GM12878 (cell line): ENCODE results near the gene CTSA. TPM values are rescaled to one million over a fixed set of nuclear protein-coding genes. Genes with fewer than 3 reads are reported as not detected.

Source experiments
- ATAC-seq: fragments of 200-7000 bp; cut with Tn5 transposase; 3 replicates; pipeline ENCODE4 v1.9.1; 2020; ENCODE audit warnings: mild to moderate bottlenecking, moderate library complexity
- BruUV-seq: library from RNA; stranded (reverse); fragments of 400-500 nt; replicated peaks from 2 replicates; lab custom pipeline; 2021; lab: Mats Ljungman, UMichigan
- CTCF ChIA-PET: fragments of 300-600 bp; sonication (Branson Sonifier 250); formaldehyde crosslinking; extraction: SDS; loops from one replicate; lab custom pipeline; 2021; ENCODE audit warnings: inconsistent platforms; lab: Yijun Ruan, JAX
- POLR2A ChIA-PET: fragments of 350-600 bp; formaldehyde crosslinking; extraction: SDS; loops from one replicate; lab custom pipeline; 2021; ENCODE audit warnings: inconsistent platforms; lab: Charles Lee
- RAD21 ChIA-PET: fragments of 300-600 bp; sonication (Branson Sonifier 250); formaldehyde crosslinking; loops from one replicate; lab custom pipeline; 2023; ENCODE audit warnings: antibody characterized with exemption; ENCODE audit not compliant: unreplicated experiment; lab: Charles Lee
- SMC1A ChIA-PET: fragments of 300-600 bp; sonication (Branson Sonifier 250); formaldehyde crosslinking; loops from one replicate; lab custom pipeline; 2023; ENCODE audit not compliant: unreplicated experiment, uncharacterized antibody; lab: Charles Lee
- DNase-seq: peaks from one replicate; pipeline ENCODE4 v3.0.0-alpha.2; 2011; ENCODE audit warnings: low read depth, low spot score
- FAIRE-seq: peaks from 3 replicates; lab custom pipeline; 2011; peaks lifted over from hg19 to GRCh38; lab: Jason Lieb, UNC
- H2AFZ ChIP-seq: 2 replicates; pipeline ENCODE4 v1.6.0; 2011; ENCODE audit warnings: low read depth, low read length, control low read depth; ENCODE audit not compliant: control insufficient read depth
- H3K27ac ChIP-seq: 2 replicates; pipeline ENCODE4 v1.5.1; 2011; ENCODE audit warnings: control low read depth; ENCODE audit not compliant: control insufficient read depth, insufficient read depth
- H3K27me3 ChIP-seq, 2 experiments: replicated peaks in 1 of 2; 2 replicates each; pipeline versions ENCODE4 v1.6.0 to v1.6.1; 2011; ENCODE audit warnings: low read length in 1 of 2; ENCODE audit not compliant: control insufficient read depth in 2 of 2, insufficient read depth in 2 of 2
- H3K36me3 ChIP-seq, 2 experiments: 2 replicates each; pipeline ENCODE4 v1.5.1; 2011; ENCODE audit warnings: low read length in 1 of 2; ENCODE audit not compliant: control insufficient read depth in 2 of 2, insufficient read depth in 2 of 2
- H3K4me1 ChIP-seq: 2 replicates; pipeline ENCODE4 v1.6.1; 2011; ENCODE audit warnings: mild to moderate bottlenecking, low read length, moderate library complexity, mixed read lengths; ENCODE audit not compliant: control insufficient read depth, insufficient read depth
- H3K4me2 ChIP-seq: 2 replicates; pipeline ENCODE4 v1.6.0; 2011; ENCODE audit warnings: control low read depth; ENCODE audit not compliant: control insufficient read depth, insufficient read depth
- H3K4me3 ChIP-seq: fragments of 200-600 bp; sonication (generic); 2 replicates; pipeline ENCODE4 v1.5.1; 2016
- H3K79me2 ChIP-seq: 2 replicates; pipeline ENCODE4 v1.6.0; 2011; ENCODE audit warnings: low read length; ENCODE audit not compliant: control insufficient read depth, insufficient read depth
- H3K9ac ChIP-seq: 2 replicates; pipeline ENCODE4 v1.8.0; 2011; ENCODE audit warnings: low read length, control low read depth, mixed read lengths; ENCODE audit not compliant: control insufficient read depth, insufficient read depth
- H3K9me3 ChIP-seq: replicated peaks from 3 replicates; pipeline ENCODE4 v1.5.1; 2011; ENCODE audit warnings: mild to moderate bottlenecking, low read length; ENCODE audit not compliant: control insufficient read depth, insufficient read depth
- H4K20me1 ChIP-seq: 2 replicates; pipeline ENCODE4 v1.6.0; 2011; ENCODE audit not compliant: control insufficient read depth, insufficient read depth
- BCL3 ChIP-seq: IDR thresholded peaks from 2 replicates; pipeline ENCODE4 v1.6.1; 2011; ENCODE audit warnings: borderline replicate concordance, low read depth, mild to moderate bottlenecking, moderate library complexity, low read length; ENCODE audit not compliant: insufficient read depth, poor library complexity, severe bottlenecking
- BRCA1 ChIP-seq: IDR thresholded peaks from 2 replicates; pipeline ENCODE4 v1.6.1; 2011; ENCODE audit warnings: low read depth, low read length, improper control_type of control experiment
- CHD4 ChIP-seq: fragments of 200-600 bp; sonication (generic); IDR thresholded peaks from 2 replicates; pipeline ENCODE4 v1.6.1; 2016; ENCODE audit warnings: mild to moderate bottlenecking
- CTCF ChIP-seq, 3 experiments: IDR thresholded peaks in 2 of 3; conservative IDR thresholded peaks in 1 of 3; 2 replicates each; pipeline ENCODE4 v1.5.1; 2011; ENCODE audit warnings: low read depth in 3 of 3, low read length in 3 of 3, mild to moderate bottlenecking in 3 of 3, control low read depth in 2 of 3, moderate library complexity in 2 of 3, inconsistent platforms in 1 of 3, mixed read lengths in 1 of 3; ENCODE audit not compliant: control insufficient read depth in 2 of 3, insufficient read depth in 1 of 3; ENCODE audit errors: extremely low read depth in 1 of 3
- IRF4 ChIP-seq: IDR thresholded peaks from 2 replicates; pipeline ENCODE4 v1.6.1; 2011; ENCODE audit warnings: low read depth, low read length
- KDM1A ChIP-seq: fragments of 200-600 bp; sonication (generic); IDR thresholded peaks from 2 replicates; pipeline ENCODE4 v1.6.1; 2016; ENCODE audit warnings: borderline replicate concordance
- POLR2A ChIP-seq: IDR thresholded peaks from 2 replicates; pipeline ENCODE4 v1.6.1; 2011; ENCODE audit warnings: low read depth, mild to moderate bottlenecking, low read length
- RAD21 ChIP-seq: IDR thresholded peaks from 2 replicates; pipeline ENCODE4 v1.6.1; 2011; ENCODE audit warnings: mild to moderate bottlenecking, low read depth, low read length, moderate library complexity; ENCODE audit not compliant: insufficient read depth
- SP1 ChIP-seq: IDR thresholded peaks from one replicate; pipeline ENCODE4 v1.6.1; 2011; ENCODE audit warnings: low read depth, low read length
- USF1 ChIP-seq: IDR thresholded peaks from 2 replicates; pipeline ENCODE4 v1.6.1; 2011; ENCODE audit warnings: borderline replicate concordance, low read depth, mild to moderate bottlenecking, moderate library complexity, mixed read lengths, low read length; ENCODE audit not compliant: insufficient read depth; ENCODE audit errors: extremely low read length
- WGBS: methylation state at CpG from one replicate; pipeline ENCODE4 v1.1.6; 2016; ENCODE audit warnings: low lambda C conversion rate; ENCODE audit not compliant: insufficient replicate concordance, insufficient coverage; ENCODE audit errors: missing lambda C conversion rate; 5-methylcytosine and 5-hydroxymethylcytosine counted together
- in situ Hi-C: fragments of 300-500 bp; cut with MboI; formaldehyde crosslinking; loops from 9 replicates; pipeline ENCODE4 v1.14.3; 2018; ENCODE audit warnings: mixed read lengths
- intact Hi-C: fragments of 100-400 bp; cut with micrococcal nuclease; formaldehyde crosslinking; loops from one replicate; pipeline ENCODE4 v1.14.2; 2022; ENCODE audit not compliant: unreplicated experiment
- polyA plus RNA-seq, 11 experiments: library from polyadenylated mRNA; depleted of rRNA in 4 of 11; unstranded in 6 of 11; stranded (reverse) in 5 of 11; fragments of >200 nt; fragmentation: Nextera tagmentation in 4 of 11; fragmentation: Illumina TruSeq in 1 of 11; extraction: Ambion mirVana in 4 of 11; extraction: Trizol in 1 of 11; gene quantifications; 1 replicate in 1 of 11; 2 replicates in 10 of 11; pipeline versions ENCODE4 v1.2.1 to v1.2.3, GENCODE V29; 2011 to 2016; ENCODE audit warnings: inconsistent platforms in 2 of 11, missing spikeins in 2 of 11, low read depth in 1 of 11
- total RNA-seq, 4 experiments: library from RNA; depleted of rRNA in 3 of 4; stranded (reverse); fragments of >200 nt in 3 of 4; fragmentation: Illumina TruSeq in 1 of 4; extraction: Trizol in 1 of 4; gene quantifications; 2 replicates each; pipeline versions ENCODE4 v1.2.1 to v1.2.3, GENCODE V29; 2013 to 2021

Gene CTSA
- total and polyA plus RNA-seq, 10 of the 15 experiments (the other 5 are each of a cell fraction or from before 2014, with no cell fraction given): 7.1 to 67.0 (median 36.2) TPM

GRCh38 chr20:45892828-45893500 lies 1.8 kb downstream of the CTSA start:
- intact Hi-C loops (loop anchor here (5.0 kb wide), 1 partner anchor 79 kb away; the partner anchor contains the start of gene ZNF335), in situ Hi-C loops (no loop called here)
- Histone ChIP-seq H3K36me3 (peaks cover 0 to 4% of the 10 kb centered on the region in 2 experiments; a peak in 2 of 4 replicates), H3K27ac (no peak overlapping the region), H3K9me3 (no peaks in the 10 kb centered on the region), H4K20me1 (no peaks in the 10 kb centered on the region), H3K4me2 (no peak overlapping the region), H3K4me3 (no peak overlapping the region), H3K79me2 (peaks cover 4% of the 10 kb centered on the region), H3K27me3 (no peaks in the 10 kb centered on the region), H3K4me1 (peaks cover 22% of the 10 kb centered on the region), H2AFZ (no peak overlapping the region), H3K9ac (no peak overlapping the region)
- POLR2A ChIA-PET: interaction anchor here (0.6 to 2.4 kb wide), 4 partner anchors 10 to 77 kb away, joined by 3 to 9 read pairs (median 3); no protein-coding TSS in a partner anchor
- 0 out of 2 replicates have a peak, but pooled peaks have one; percentile 14 for TF ChIP-seq POLR2A
- no peak for TF ChIP-seq BRCA1
- BruUV-seq: TSS peak; percentile 56
- 2% methylated on average over 4 of the region's 4 CpGs for WGBS
- ATAC-seq (no peak), DNase-seq (no peak), FAIRE-seq (no peak)
- RAD21 ChIA-PET: interaction anchor here (3.4 kb wide), 1 partner anchor 18 kb away, joined by 13 read pairs; no protein-coding TSS in a partner anchor
- SMC1A ChIA-PET: interaction anchor here (1.2 to 2.8 kb wide), 3 partner anchors 18 to 78 kb away, joined by 3 to 12 read pairs (median 3); partner anchors contain the start of gene PLTP
- CTCF ChIA-PET: interaction anchor here (1.0 to 1.2 kb wide), 2 partner anchors 68 to 77 kb away, joined by 3 to 4 read pairs; no protein-coding TSS in a partner anchor

- in situ Hi-C loops: no loop called here
- TF ChIP-seq CHD4 (no peak), KDM1A (no peak), IRF4 (no peak), CTCF (IDR thresholded peaks at IDR 0.05 in 2 of 3, conservative IDR thresholded peaks at IDR 0.05 in 1 of 3; ENCODE audit: control insufficient read depth in 2 of 3, extremely low read depth in 1 of 3, insufficient read depth in 1 of 3, low read depth in 3 of 3, low read length in 3 of 3) (no peak), BCL3 (no peak), RAD21 (no peak), SP1 (no peak), USF1 (no peak)
Measured at GRCh38 chr20:45893831-45894230, 2.7 kb downstream of the CTSA start.

More at GRCh38 chr20:45893831-45894230, 2.7 kb downstream of the CTSA start:
- no peak for ATAC-seq
- ChIA-PET CTCF (interaction anchor here (0.7 kb wide), 1 partner anchor 9 kb away, joined by 3 read pairs; no protein-coding TSS in a partner anchor), SMC1A (interaction anchor here (1.2 kb wide), 1 partner anchor 41 kb away, joined by 3 read pairs; no protein-coding TSS in a partner anchor), POLR2A (no interaction called here), RAD21 (no interaction called here)
- Histone ChIP-seq H3K4me2 (no peak overlapping the region), H3K79me2 (peaks cover 4% of the 10 kb centered on the region), H4K20me1 (no peaks in the 10 kb centered on the region), H2AFZ (no peak overlapping the region), H3K27me3 (no peaks in the 10 kb centered on the region), H3K36me3 (peaks cover 0 to 4% of the 10 kb centered on the region in 2 experiments; a peak in 2 of 4 replicates), H3K4me3 (no peak overlapping the region), H3K9me3 (no peaks in the 10 kb centered on the region), H3K4me1 (peaks cover 22% of the 10 kb centered on the region), H3K27ac (no peak overlapping the region), H3K9ac (no peak overlapping the region)
- no TSS peak for BruUV-seq
- intact Hi-C loops: loop anchor here (5.0 kb wide), 1 partner anchor 78 kb away; the partner anchor contains the start of gene ZNF335
- WGBS: 55% methylated on average over 4 of the region's 4 CpGs
- FAIRE-seq: no peak
- no peak for DNase-seq
